ENCODE data around the gene MACROD2.

DNA sequence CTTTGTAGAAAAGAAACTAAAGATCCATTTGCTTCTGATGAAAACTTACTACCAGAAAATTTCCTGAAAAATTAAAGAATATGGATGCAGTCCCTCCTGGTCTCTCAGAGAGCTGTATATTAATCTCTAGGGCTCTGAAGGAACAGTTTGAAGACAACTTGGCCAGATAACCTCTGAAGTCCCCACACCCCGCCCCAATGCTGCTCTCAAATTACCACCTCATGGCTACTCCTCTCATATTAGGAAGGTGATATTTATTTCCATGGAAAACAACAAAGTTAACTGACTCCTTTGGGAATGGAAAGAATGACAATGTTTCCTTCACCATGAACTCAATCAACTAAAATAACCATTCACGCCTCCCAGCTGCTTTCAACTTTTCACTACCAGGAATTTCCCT, 750.5 kb downstream of the MACROD2 start:
- TF ChIP-seq, protein P1, sequence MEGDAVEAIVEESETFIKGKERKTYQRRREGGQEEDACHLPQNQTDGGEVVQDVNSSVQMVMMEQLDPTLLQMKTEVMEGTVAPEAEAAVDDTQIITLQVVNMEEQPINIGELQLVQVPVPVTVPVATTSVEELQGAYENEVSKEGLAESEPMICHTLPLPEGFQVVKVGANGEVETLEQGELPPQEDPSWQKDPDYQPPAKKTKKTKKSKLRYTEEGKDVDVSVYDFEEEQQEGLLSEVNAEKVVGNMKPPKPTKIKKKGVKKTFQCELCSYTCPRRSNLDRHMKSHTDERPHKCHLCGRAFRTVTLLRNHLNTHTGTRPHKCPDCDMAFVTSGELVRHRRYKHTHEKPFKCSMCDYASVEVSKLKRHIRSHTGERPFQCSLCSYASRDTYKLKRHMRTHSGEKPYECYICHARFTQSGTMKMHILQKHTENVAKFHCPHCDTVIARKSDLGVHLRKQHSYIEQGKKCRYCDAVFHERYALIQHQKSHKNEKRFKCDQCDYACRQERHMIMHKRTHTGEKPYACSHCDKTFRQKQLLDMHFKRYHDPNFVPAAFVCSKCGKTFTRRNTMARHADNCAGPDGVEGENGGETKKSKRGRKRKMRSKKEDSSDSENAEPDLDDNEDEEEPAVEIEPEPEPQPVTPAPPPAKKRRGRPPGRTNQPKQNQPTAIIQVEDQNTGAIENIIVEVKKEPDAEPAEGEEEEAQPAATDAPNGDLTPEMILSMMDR (conservative IDR thresholded peaks at IDR 0.05; ENCODE audit: low read depth, low read length) = no peak
- TF ChIP-seq RAD21 (IDR thresholded peaks at IDR 0.05; ENCODE audit: low read length) (no peak), RCOR1 (IDR thresholded peaks at IDR 0.05; ENCODE audit: insufficient replicate concordance, low read length) (no peak), POLR2A (IDR thresholded peaks at IDR 0.05; ENCODE audit: low read depth, low read length) (no peak), CEBPB (IDR thresholded peaks at IDR 0.05; ENCODE audit: low read depth, low read length) (no peak), SMC3 (IDR thresholded peaks at IDR 0.05; ENCODE audit: low read depth, low read length) (no peak)

Data from IMR-90 (cell line).